GM12878 (cell line): ENCODE data around the gene CACNA2D3. TPM values are rescaled to one million over a fixed set of nuclear protein-coding genes. Genes with fewer than 3 reads are reported as not detected.

ENCODE experiments used
- ATAC-seq: fragments of 200-7000 bp; cut with Tn5 transposase; 3 replicates; pipeline ENCODE4 v1.9.1; 2020; ENCODE audit warnings: mild to moderate bottlenecking, moderate library complexity
- BruUV-seq: library from RNA; stranded (reverse); fragments of 400-500 nt; replicated peaks from 2 replicates; lab custom pipeline; 2021; lab: Mats Ljungman, UMichigan
- CTCF ChIA-PET: fragments of 300-600 bp; sonication (Branson Sonifier 250); formaldehyde crosslinking; extraction: SDS; loops from one replicate; lab custom pipeline; 2021; ENCODE audit warnings: inconsistent platforms; lab: Yijun Ruan, JAX
- POLR2A ChIA-PET: fragments of 350-600 bp; formaldehyde crosslinking; extraction: SDS; loops from one replicate; lab custom pipeline; 2021; ENCODE audit warnings: inconsistent platforms; lab: Charles Lee
- RAD21 ChIA-PET: fragments of 300-600 bp; sonication (Branson Sonifier 250); formaldehyde crosslinking; loops from one replicate; lab custom pipeline; 2023; ENCODE audit warnings: antibody characterized with exemption; ENCODE audit not compliant: unreplicated experiment; lab: Charles Lee
- SMC1A ChIA-PET: fragments of 300-600 bp; sonication (Branson Sonifier 250); formaldehyde crosslinking; loops from one replicate; lab custom pipeline; 2023; ENCODE audit not compliant: unreplicated experiment, uncharacterized antibody; lab: Charles Lee
- DNase-seq: peaks from one replicate; pipeline ENCODE4 v3.0.0-alpha.2; 2011; ENCODE audit warnings: low read depth, low spot score
- FAIRE-seq: peaks from 3 replicates; lab custom pipeline; 2011; peaks lifted over from hg19 to GRCh38; lab: Jason Lieb, UNC
- H2AFZ ChIP-seq: 2 replicates; pipeline ENCODE4 v1.6.0; 2011; ENCODE audit warnings: low read depth, low read length, control low read depth; ENCODE audit not compliant: control insufficient read depth
- H3K27ac ChIP-seq: 2 replicates; pipeline ENCODE4 v1.5.1; 2011; ENCODE audit warnings: control low read depth; ENCODE audit not compliant: control insufficient read depth, insufficient read depth
- H3K27me3 ChIP-seq, 2 experiments: replicated peaks in 1 of 2; 2 replicates each; pipeline versions ENCODE4 v1.6.0 to v1.6.1; 2011; ENCODE audit warnings: low read length in 1 of 2; ENCODE audit not compliant: control insufficient read depth in 2 of 2, insufficient read depth in 2 of 2
- H3K36me3 ChIP-seq, 2 experiments: 2 replicates each; pipeline ENCODE4 v1.5.1; 2011; ENCODE audit warnings: low read length in 1 of 2; ENCODE audit not compliant: control insufficient read depth in 2 of 2, insufficient read depth in 2 of 2
- H3K4me1 ChIP-seq: 2 replicates; pipeline ENCODE4 v1.6.1; 2011; ENCODE audit warnings: mild to moderate bottlenecking, low read length, moderate library complexity, mixed read lengths; ENCODE audit not compliant: control insufficient read depth, insufficient read depth
- H3K4me2 ChIP-seq: 2 replicates; pipeline ENCODE4 v1.6.0; 2011; ENCODE audit warnings: control low read depth; ENCODE audit not compliant: control insufficient read depth, insufficient read depth
- H3K4me3 ChIP-seq: fragments of 200-600 bp; sonication (generic); 2 replicates; pipeline ENCODE4 v1.5.1; 2016
- H3K79me2 ChIP-seq: 2 replicates; pipeline ENCODE4 v1.6.0; 2011; ENCODE audit warnings: low read length; ENCODE audit not compliant: control insufficient read depth, insufficient read depth
- H3K9ac ChIP-seq: 2 replicates; pipeline ENCODE4 v1.8.0; 2011; ENCODE audit warnings: low read length, control low read depth, mixed read lengths; ENCODE audit not compliant: control insufficient read depth, insufficient read depth
- H3K9me3 ChIP-seq: replicated peaks from 3 replicates; pipeline ENCODE4 v1.5.1; 2011; ENCODE audit warnings: mild to moderate bottlenecking, low read length; ENCODE audit not compliant: control insufficient read depth, insufficient read depth
- H4K20me1 ChIP-seq: 2 replicates; pipeline ENCODE4 v1.6.0; 2011; ENCODE audit not compliant: control insufficient read depth, insufficient read depth
- IRF4 ChIP-seq: IDR thresholded peaks from 2 replicates; pipeline ENCODE4 v1.6.1; 2011; ENCODE audit warnings: low read depth, low read length
- PAX5 ChIP-seq: IDR thresholded peaks from 2 replicates; pipeline ENCODE4 v1.6.1; 2011; ENCODE audit warnings: low read depth, low read length, borderline replicate concordance
- RB1 ChIP-seq: fragments of 450-650 bp; formaldehyde crosslinking; IDR thresholded peaks from 2 replicates; pipeline ENCODE4 v1.6.1; 2017; ENCODE audit warnings: mild to moderate bottlenecking, borderline replicate concordance
- SMC3 ChIP-seq: IDR thresholded peaks from 2 replicates; pipeline ENCODE4 v1.6.1; 2011; ENCODE audit warnings: low read length, improper control_type of control experiment, borderline replicate concordance
- SPI1 ChIP-seq: IDR thresholded peaks from 2 replicates; pipeline ENCODE4 v1.6.1; 2011; ENCODE audit warnings: low read depth, mild to moderate bottlenecking, low read length, moderate library complexity, borderline replicate concordance; ENCODE audit not compliant: insufficient read depth
- TARDBP ChIP-seq: IDR thresholded peaks from 2 replicates; pipeline ENCODE4 v1.6.1; 2016; ENCODE audit warnings: borderline replicate concordance
- WGBS: methylation state at CpG from one replicate; pipeline ENCODE4 v1.1.6; 2016; ENCODE audit warnings: low lambda C conversion rate; ENCODE audit not compliant: insufficient replicate concordance, insufficient coverage; ENCODE audit errors: missing lambda C conversion rate; 5-methylcytosine and 5-hydroxymethylcytosine counted together
- in situ Hi-C: fragments of 300-500 bp; cut with MboI; formaldehyde crosslinking; loops from 9 replicates; pipeline ENCODE4 v1.14.3; 2018; ENCODE audit warnings: mixed read lengths
- intact Hi-C: fragments of 100-400 bp; cut with micrococcal nuclease; formaldehyde crosslinking; loops from one replicate; pipeline ENCODE4 v1.14.2; 2022; ENCODE audit not compliant: unreplicated experiment
- polyA plus RNA-seq, 11 experiments: library from polyadenylated mRNA; depleted of rRNA in 4 of 11; unstranded in 6 of 11; stranded (reverse) in 5 of 11; fragments of >200 nt; fragmentation: Nextera tagmentation in 4 of 11; fragmentation: Illumina TruSeq in 1 of 11; extraction: Ambion mirVana in 4 of 11; extraction: Trizol in 1 of 11; gene quantifications; 1 replicate in 1 of 11; 2 replicates in 10 of 11; pipeline versions ENCODE4 v1.2.1 to v1.2.3, GENCODE V29; 2011 to 2016; ENCODE audit warnings: inconsistent platforms in 2 of 11, missing spikeins in 2 of 11, low read depth in 1 of 11
- total RNA-seq, 4 experiments: library from RNA; depleted of rRNA in 3 of 4; stranded (reverse); fragments of >200 nt in 3 of 4; fragmentation: Illumina TruSeq in 1 of 4; extraction: Trizol in 1 of 4; gene quantifications; 2 replicates each; pipeline versions ENCODE4 v1.2.1 to v1.2.3, GENCODE V29; 2013 to 2021
- TF ChIP-seq, protein P1 (sequence below): IDR thresholded peaks from 2 replicates; pipeline ENCODE4 v1.6.1; 2012; ENCODE audit warnings: low read depth, low read length, improper control_type of control experiment

The CACNA2D3 gene
- total and polyA plus RNA-seq, 10 of the 15 experiments (the other 5 are each of a cell fraction or from before 2014, with no cell fraction given), result not detected

DNA sequence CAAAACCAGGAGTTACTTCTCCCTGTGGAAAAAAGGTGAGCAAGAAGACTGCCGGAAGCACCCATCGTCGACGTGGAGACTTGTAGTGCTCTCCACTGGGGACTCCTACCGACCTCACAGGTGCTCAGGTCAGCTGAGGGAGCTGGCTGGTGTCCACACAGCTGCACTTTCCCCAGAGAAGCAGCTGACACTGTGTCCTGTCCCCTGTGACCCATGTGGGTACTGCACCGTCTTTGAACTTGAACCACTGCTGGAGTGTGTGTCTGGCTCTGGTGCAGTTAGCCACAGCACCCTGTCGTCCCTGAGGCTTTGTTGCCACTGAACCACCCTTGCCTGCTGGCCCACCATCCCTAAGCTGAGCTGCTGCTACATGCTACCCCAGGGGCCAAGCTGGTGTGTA is 270.8 kb downstream of the CACNA2D3 start (continued):
- no peak for TF ChIP-seq SMC3
- no peak for TF ChIP-seq PAX5
- TF ChIP-seq, protein P1, sequence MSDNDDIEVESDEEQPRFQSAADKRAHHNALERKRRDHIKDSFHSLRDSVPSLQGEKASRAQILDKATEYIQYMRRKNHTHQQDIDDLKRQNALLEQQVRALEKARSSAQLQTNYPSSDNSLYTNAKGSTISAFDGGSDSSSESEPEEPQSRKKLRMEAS, result no peak
- TF ChIP-seq TARDBP, result no peak

DNA sequence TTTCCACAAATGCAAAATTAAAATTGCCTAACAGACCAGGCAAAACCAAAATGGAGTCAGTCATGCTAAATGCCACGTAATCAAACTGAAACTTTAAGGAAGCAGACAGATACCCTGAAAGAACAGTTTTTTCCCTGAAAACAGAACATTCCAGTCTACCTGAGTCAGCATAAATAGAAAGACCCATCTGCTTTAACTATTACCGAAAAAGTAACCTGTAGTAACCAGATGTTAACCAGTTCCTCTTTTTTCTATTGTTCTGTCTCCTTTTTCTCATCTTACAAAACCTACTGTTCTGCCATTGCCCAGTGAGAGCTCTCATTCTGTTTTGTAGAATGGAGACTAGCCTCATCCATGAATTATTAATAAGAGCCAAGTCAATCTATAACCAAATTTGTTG is 286.0 kb downstream of the CACNA2D3 start:
- ChIA-PET CTCF (no interaction called here), POLR2A (no interaction called here), SMC1A (no interaction called here), RAD21 (no interaction called here)
- H3K4me2 ChIP-seq, result no peak overlapping the region
- intact Hi-C loops (no loop called here), in situ Hi-C loops (no loop called here)
- H4K20me1 ChIP-seq, result no peaks in the 10 kb centered on the region
- no peaks in the 10 kb centered on the region for H3K36me3 ChIP-seq
- no peaks in the 10 kb centered on the region for H3K27me3 ChIP-seq
- no peak overlapping the region for H3K9ac ChIP-seq
- WGBS, result 0% methylated on average over 2 of the region's 2 CpGs
- no peak overlapping the region for H3K4me3 ChIP-seq
- ATAC-seq (no peak), FAIRE-seq (no peak), DNase-seq (no peak)
- no peaks in the 10 kb centered on the region for H3K9me3 ChIP-seq
- H3K79me2 ChIP-seq, result no peaks in the 10 kb centered on the region
- H3K4me1 ChIP-seq, result no peaks in the 10 kb centered on the region
- TF ChIP-seq IRF4, result no peak
- TF ChIP-seq SPI1, result peak; percentile 65; the same call in 1 of the 2 replicates
- H2AFZ ChIP-seq, result no peak overlapping the region
- H3K27ac ChIP-seq, result no peak overlapping the region
- BruUV-seq, result no TSS peak

DNA sequence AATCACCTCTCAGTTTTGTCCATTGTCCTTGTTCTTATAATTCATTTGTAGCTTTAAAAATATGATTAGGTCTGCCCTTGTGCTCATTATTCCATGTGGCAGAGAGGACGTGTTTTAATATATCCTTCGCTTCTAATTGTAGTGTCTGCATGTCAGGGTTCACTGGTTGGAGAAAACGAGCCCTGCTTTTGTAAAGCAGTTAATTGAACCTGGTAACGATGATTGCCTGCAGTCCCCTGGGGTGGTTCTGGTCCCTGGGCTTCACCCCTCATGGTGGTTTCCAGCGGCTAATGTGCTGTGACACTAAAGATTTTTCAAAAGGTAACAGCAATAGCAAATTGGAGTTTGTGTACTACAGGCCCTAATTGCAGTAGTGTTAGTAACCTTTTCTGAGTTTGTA is 299.6 kb downstream of the CACNA2D3 start:
- intact Hi-C loops (no loop called here), in situ Hi-C loops (loop anchor here (10.0 kb wide), 1 partner anchor 1833 kb away; no protein-coding TSS in a partner anchor)
- Histone ChIP-seq H3K36me3 (no peaks in the 10 kb centered on the region), H3K4me1 (no peaks in the 10 kb centered on the region), H3K9ac (no peak overlapping the region), H3K27me3 (no peaks in the 10 kb centered on the region; a peak in 1 of 4 replicates), H2AFZ (no peak overlapping the region), H3K27ac (no peak overlapping the region), H4K20me1 (no peaks in the 10 kb centered on the region), H3K4me3 (no peak overlapping the region), H3K4me2 (no peak overlapping the region), H3K9me3 (no peaks in the 10 kb centered on the region), H3K79me2 (no peaks in the 10 kb centered on the region)
- RAD21 ChIA-PET, result no interaction called here
- whole genome bisulfite sequencing, result 0% methylated on average over 5 of the region's 5 CpGs
- ATAC-seq, result no peak
- no peak for FAIRE-seq
- no TSS peak for BruUV-seq
- CTCF ChIA-PET, result no interaction called here
- SMC1A ChIA-PET, result no interaction called here
- POLR2A ChIA-PET, result no interaction called here
- TF ChIP-seq RB1 (no peak), SPI1 (no peak)
- DNase-seq, result no peak
